ENCODE measurements around the gene OR8K3.

OR8K3 gene

GRCh38 chr11:56314844-56315243 is at the start of gene OR8K3:
Gene OR8K3, plus strand, starts transcription at chr11:56315144. Its CDS starts 3,163 bp downstream, at chr11:56318307.
- DNase-seq (ENCODE audit: low read depth): no peak

- no peak for DNase-seq (ENCODE audit: low read depth)
Observed at GRCh38 chr11:56271092-56271491, 43.9 kb upstream of the OR8K3 start.

- no peak for DNase-seq (ENCODE audit: low read depth)
Observed at GRCh38 chr11:56273854-56274253, 41.1 kb upstream of the OR8K3 start, which contains the start of gene OR5T1. Gene OR5T1, plus strand, starts transcription at chr11:56274154. Its CDS starts 1,485 bp downstream, at chr11:56275639.

- DNase-seq (ENCODE audit: low read depth): no peak
Observed at GRCh38 chr11:56292154-56292553, 22.8 kb upstream of the OR8K3 start, which contains the start of gene OR8H1. Gene OR8H1, minus strand, starts transcription at chr11:56292254. Its CDS starts 1,192 bp downstream, at chr11:56291062.

- DNase-seq (ENCODE audit: low read depth): no peak
Observed at GRCh38 chr11:56296898-56297297, 18.0 kb upstream of the OR8K3 start.

- no peak for DNase-seq (ENCODE audit: low read depth)
Observed at GRCh38 chr11:56307836-56308235, 7.1 kb upstream of the OR8K3 start.

- no peak for DNase-seq (ENCODE audit: low read depth)
Observed at GRCh38 chr11:56331861-56332491, 17.0 kb downstream of the OR8K3 start.

GRCh38 chr11:56333156-56333555 is 18.2 kb downstream of the OR8K3 start:
- DNase-seq (ENCODE audit: low read depth): no peak

- DNase-seq (ENCODE audit: low read depth): no peak
Observed at GRCh38 chr11:56340289-56340688, 25.3 kb downstream of the OR8K3 start.

GRCh38 chr11:56345739-56346138 is 30.8 kb downstream of the OR8K3 start, which contains the start of gene OR8K1:
Gene OR8K1, plus strand, starts transcription at chr11:56346039. Its CDS starts 0 bp downstream, at chr11:56346039.
- DNase-seq (ENCODE audit: low read depth): no peak

- no peak for DNase-seq (ENCODE audit: low read depth)
Observed at GRCh38 chr11:56353991-56354390, 39.0 kb downstream of the OR8K3 start, which contains the start of gene OR8J1. Gene OR8J1, plus strand, starts transcription at chr11:56354291. Its CDS starts 5,956 bp downstream, at chr11:56360247.

Data from stimulated activated CD8-positive, alpha-beta memory T cell treated with anti-CD3 and anti-CD28 coated beads, Interleukin-12 subunit alpha, Interleukin-12 subunit beta, amount 100 ng/mL, for 4 hours (primary cell).